DMS53 treated with DMSO at 0.1 percent for 48 hours (cell line): ENCODE measurements around the gene NUDT9.
A peak's percentile ranks its signal among the peaks of the same experiment; 100 is the strongest.
"Not testable (repeated sequence)": the region's sequence is repeated elsewhere in the genome, so short reads cannot be mapped to it uniquely, and the experiment has no call there.

Experiments used
- DNase-seq: peaks from one replicate; lab custom pipeline; 2025; ENCODE audit not compliant: unreplicated experiment; lab: John Stamatoyannopoulos, UW

The NUDT9 gene

GRCh38 chr4:87422104-87423052 is at the start of gene NUDT9:
NUDT9 (plus strand) TSS chr4:87422573; CDS start chr4:87422906, 333 bp downstream.
- DNase-seq: peak; percentile 79

- DNase-seq: peak; percentile 5
Observed at GRCh38 chr4:87375719-87376291, 46.6 kb upstream of the NUDT9 start.

GRCh38 chr4:87377816-87378215 is 44.6 kb upstream of the NUDT9 start:
- no peak for DNase-seq

GRCh38 chr4:87382116-87382515 is 40.3 kb upstream of the NUDT9 start:
- DNase-seq: no peak

- no peak for DNase-seq
Observed at GRCh38 chr4:87382931-87383330, 39.4 kb upstream of the NUDT9 start.

- DNase-seq: not testable (repeated sequence)
Observed at GRCh38 chr4:87384466-87385132, 37.8 kb upstream of the NUDT9 start.

- no peak for DNase-seq
Observed at GRCh38 chr4:87387237-87387636, 35.1 kb upstream of the NUDT9 start.

- DNase-seq: no peak
Observed at GRCh38 chr4:87388901-87389300, 33.5 kb upstream of the NUDT9 start.

GRCh38 chr4:87390055-87390454 is 32.3 kb upstream of the NUDT9 start:
- not testable (repeated sequence) for DNase-seq

- peak; percentile 71 for DNase-seq
Observed at GRCh38 chr4:87390551-87390890, 31.9 kb upstream of the NUDT9 start.

GRCh38 chr4:87390891-87391575 is 31.3 kb upstream of the NUDT9 start, which contains the start of gene HSD17B11:
HSD17B11 (minus strand) TSS chr4:87391188; CDS start chr4:87391070, 118 bp downstream.
- peak; percentile 83 for DNase-seq

- no peak for DNase-seq
Observed at GRCh38 chr4:87391576-87392054, 30.8 kb upstream of the NUDT9 start.

GRCh38 chr4:87392183-87392582 is 30.2 kb upstream of the NUDT9 start:
- no peak for DNase-seq

GRCh38 chr4:87395073-87395472 is 27.3 kb upstream of the NUDT9 start:
- not testable (repeated sequence) for DNase-seq

- DNase-seq: not testable (repeated sequence)
Observed at GRCh38 chr4:87395851-87396250, 26.5 kb upstream of the NUDT9 start.

- DNase-seq: no peak
Observed at GRCh38 chr4:87399148-87399547, 23.2 kb upstream of the NUDT9 start.

GRCh38 chr4:87399954-87400353 is 22.4 kb upstream of the NUDT9 start:
- DNase-seq: no peak

- not testable (repeated sequence) for DNase-seq
Observed at GRCh38 chr4:87403732-87404131, 18.6 kb upstream of the NUDT9 start.

- DNase-seq: no peak
Observed at GRCh38 chr4:87405211-87405820, 17.1 kb upstream of the NUDT9 start.

- no peak for DNase-seq
Observed at GRCh38 chr4:87406462-87406861, 15.9 kb upstream of the NUDT9 start.
